Glomerular visceral epithelial cell (primary cell): ENCODE results near the gene RAD50.
"Not testable (repeated sequence)": the region's sequence is repeated elsewhere in the genome, so short reads cannot be mapped to it uniquely, and the experiment has no call there.

Experiments used
- DNase-seq: peaks from one replicate; pipeline ENCODE4 v3.0.0-alpha.2; 2016; ENCODE audit errors: extremely low spot score

Gene RAD50

GRCh38 chr5:132556763-132557477 lies at the start of gene RAD50:
TSS of gene RAD50 (plus strand) at chr5:132556977. CDS start at chr5:132557325, 348 bp downstream.
- peak; percentile 92 for DNase-seq

- peak; percentile 63 for DNase-seq
Observed at GRCh38 chr5:132510076-132510475, 46.7 kb upstream of the RAD50 start.

DNA sequence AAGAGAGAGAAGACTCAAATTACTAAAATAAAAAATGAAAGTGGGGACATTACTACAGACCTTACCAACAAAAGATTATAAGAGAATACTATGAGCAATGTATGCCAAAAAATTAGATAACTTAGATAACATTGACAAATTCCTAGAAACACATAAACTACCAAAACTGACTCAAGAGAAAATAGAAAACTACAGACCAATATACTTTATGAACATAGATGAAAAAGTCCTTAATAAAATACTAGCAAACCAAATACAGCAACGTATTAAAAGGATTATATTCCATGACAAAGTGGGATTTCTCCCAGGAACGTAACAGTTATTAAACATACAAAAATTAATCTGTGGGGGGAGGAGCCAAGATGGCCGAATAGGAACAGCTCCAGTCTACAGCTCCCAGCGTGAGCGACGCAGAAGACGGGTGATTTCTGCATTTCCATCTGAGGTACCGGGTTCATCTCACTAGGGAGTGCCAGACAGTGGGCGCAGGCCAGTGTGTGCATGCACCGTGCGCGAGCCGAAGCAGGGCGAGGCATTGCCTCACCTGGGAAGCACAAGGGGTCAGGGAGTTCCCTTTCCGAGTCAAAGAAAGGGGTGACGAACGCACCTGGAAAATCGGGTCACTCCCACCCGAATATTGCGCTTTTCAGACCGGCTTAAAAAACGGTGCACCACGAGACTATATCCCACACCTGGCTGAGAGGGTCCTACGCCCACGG lies 43.0 kb upstream of the RAD50 start:
- not testable (repeated sequence) for DNase-seq

GRCh38 chr5:132522067-132522466 lies 34.7 kb upstream of the RAD50 start:
- not testable (repeated sequence) for DNase-seq

DNA sequence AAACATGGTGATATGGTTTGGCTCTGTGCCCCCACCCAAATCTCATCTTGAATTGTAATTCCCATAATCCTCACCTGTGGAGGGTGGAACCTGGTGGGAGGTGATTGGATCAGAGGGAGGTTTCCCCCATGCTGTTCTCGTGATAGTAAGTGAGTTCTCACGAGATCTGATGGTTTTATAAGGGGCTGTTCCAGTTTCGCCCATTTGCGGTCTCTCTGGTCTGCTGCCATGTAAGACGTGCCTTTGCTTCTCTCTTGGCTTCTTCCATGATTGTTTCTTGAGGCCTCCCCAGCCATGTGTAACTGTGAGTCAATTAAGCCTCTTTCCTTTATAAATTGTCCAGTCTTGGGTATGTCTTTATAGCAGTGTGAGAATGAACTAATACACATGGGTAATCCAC lies 31.9 kb upstream of the RAD50 start:
- not testable (repeated sequence) for DNase-seq

DNA sequence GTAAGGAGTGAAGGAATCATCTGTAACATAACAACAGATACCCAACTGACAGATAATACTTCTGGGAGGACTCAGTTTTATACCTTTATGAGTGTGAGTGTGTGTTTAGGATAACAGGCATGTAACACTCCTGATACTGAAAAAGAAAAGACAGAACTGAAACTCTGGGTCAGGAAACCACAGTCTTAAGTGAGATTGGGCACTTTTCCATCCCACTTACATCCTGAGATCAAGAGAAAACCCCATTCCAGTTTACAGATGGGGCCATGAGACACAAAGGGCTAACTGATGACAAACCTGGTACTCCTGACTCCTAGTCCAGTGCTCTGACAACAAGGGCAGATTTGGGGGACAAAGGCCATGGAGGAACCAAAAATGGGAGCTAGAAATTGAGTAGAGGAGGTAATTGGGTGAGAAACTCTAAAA lies 31.5 kb upstream of the RAD50 start:
- DNase-seq, result no peak

DNA sequence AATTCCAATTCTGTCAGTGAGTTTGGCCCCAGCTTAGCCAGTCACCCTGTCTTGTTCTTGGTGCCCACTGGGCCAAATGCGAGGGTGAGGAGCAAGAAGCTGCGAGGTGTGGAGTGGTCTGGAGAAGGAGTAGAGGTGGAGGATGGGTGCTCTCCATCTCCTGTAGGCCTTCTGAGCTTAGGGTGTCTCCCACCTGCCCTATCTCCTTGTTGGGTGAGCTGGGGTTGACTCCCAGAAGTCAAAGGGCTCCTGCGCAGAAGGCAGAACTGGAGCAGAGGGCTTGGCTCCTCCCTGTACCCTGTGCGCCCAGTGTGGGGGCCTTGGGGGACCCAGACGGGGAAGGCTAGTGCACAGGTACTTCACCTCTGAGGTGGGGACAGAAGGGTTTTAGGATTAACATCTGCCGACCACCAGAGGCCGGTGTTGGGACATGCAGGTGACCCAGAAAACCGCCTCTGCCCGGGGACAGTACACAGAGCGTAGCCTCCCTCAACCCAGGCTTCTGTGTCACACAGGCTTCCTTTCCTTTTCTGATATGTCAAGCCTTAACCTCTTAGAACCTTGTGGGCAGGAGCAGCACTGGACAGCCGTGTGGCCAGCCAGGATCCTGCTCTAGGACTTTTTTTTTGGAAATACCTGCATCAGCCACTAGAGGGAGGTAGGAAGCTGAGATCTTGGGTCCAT lies 30.3 kb upstream of the RAD50 start:
- DNase-seq, result peak; percentile 79

GRCh38 chr5:132526974-132527564 lies 29.7 kb upstream of the RAD50 start:
- DNase-seq, result no peak

DNA sequence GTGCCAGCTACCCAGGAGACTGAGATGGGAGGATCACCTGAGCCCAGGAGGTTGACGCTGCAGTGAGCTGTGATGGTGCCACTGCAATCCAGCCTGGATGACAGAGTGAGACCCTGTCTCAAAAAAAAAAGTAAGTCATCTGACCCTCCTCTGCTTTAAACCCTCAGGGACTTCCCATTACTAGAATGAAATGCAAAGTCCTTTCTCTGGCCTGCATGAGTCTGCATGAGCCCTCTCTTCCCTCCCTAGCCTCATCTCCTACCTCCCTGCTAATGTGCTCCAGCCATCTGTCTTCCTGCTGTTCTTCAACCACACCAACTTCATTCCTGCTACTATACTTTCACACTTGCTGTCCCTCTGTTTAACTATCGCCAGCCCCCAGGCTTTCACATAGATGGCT lies 28.8 kb upstream of the RAD50 start:
- no peak for DNase-seq

DNA sequence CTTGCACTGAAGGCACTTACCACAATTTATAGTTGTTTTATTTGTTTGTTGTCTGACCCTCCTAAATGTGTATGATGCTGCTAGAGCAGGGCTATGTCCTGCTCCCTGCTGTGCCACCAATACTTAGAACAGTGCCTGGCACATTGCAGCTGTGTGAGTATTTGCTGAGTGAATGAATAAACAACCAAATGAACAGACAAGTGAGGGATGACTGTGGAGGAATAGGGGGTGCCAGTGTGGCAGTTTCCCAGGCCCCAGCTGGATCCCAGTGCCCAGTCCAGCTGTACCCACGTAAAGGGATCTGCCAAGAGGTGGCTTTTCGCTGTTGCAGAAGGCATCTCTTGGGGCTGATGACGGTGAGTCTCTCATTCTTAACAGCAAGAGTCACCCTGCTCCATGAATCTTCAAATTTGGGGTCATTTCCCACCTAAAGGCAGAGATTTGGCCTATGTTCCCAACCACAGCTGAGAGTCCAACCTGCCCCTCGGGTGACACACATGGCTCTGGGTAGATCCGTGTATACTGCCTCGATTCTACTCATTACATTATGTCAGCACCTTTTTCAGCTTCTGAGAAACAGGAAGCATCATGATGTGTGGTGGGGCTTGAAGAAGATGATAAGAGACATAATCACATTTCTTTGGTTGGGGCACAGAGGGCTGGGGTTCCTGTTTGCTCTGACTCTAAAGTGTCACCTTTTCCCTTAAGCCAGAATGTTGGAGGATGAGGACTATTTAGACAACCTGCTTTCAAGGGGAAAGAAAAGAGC lies 27.7 kb upstream of the RAD50 start:
- no peak for DNase-seq

GRCh38 chr5:132530946-132531345 lies 25.8 kb upstream of the RAD50 start:
- no peak for DNase-seq

DNA sequence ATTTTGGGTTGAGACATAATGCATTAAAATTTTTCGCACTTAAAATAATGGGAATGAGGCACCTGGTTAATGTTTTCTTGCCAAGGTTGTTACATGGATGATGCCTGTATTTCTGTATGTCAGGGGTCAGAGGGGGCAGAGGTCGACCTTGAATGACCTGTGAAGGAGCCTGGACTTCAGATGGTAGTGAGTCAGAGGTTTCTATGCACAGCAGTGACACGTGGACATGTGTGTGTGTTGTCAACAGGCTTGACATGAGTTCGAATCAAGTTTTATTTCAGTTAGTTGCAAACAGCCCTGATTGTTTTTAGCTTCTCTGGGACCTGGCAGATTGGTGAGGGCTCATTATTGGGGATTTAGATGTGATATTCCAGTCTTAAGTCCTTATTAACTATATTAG lies 17.1 kb upstream of the RAD50 start:
- no peak for DNase-seq

- DNase-seq, result no peak
Observed at GRCh38 chr5:132540149-132540548, 16.6 kb upstream of the RAD50 start.

GRCh38 chr5:132540764-132541163 lies 16.0 kb upstream of the RAD50 start:
- DNase-seq, result no peak

- no peak for DNase-seq
Observed at GRCh38 chr5:132543472-132544201, 13.1 kb upstream of the RAD50 start, which contains the start of gene IL5. TSS of gene IL5 (minus strand) at chr5:132543522. CDS start at chr5:132543478, 44 bp downstream.

GRCh38 chr5:132546108-132546507 lies 10.7 kb upstream of the RAD50 start:
- no peak for DNase-seq

GRCh38 chr5:132547269-132547668 lies 9.5 kb upstream of the RAD50 start:
- no peak for DNase-seq

DNA sequence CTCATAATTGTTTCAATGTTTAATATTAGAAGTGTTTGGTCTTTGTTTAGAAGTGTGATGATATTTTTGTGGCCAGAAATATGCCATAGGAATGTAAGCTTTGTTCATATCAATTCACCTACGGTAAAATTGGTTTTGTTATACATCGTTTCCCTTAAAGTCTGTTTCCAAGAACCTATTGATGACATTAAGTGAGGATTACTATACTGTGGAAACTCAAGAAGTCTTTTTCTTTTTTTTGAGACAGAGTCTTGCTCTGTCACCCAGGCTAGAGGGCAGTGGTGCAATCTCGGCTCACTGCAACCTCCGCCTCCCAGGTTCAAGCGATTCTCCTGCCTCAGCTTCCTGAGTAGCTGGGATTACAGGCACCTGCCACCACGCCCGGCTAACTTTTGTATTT lies 7.9 kb upstream of the RAD50 start:
- DNase-seq, result not testable (repeated sequence)

DNA sequence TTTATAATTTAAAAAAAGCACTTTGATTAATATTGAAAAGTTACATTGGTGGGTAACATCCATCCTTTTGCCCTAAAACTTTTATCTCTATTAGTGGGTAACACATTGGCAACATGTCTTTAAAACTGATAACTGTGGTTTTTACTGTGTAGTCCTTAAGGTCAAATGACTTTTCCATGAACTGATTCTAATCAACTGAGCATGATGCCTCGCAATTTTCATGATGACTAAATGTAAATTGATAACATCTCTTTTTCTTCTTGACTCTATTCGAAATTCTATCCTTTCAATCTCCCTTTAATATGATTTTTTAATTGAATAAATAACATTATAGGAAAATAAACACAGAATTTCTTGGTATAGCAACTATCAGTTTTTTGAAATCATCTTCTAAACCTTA lies 7.2 kb upstream of the RAD50 start:
- no peak for DNase-seq

DNA sequence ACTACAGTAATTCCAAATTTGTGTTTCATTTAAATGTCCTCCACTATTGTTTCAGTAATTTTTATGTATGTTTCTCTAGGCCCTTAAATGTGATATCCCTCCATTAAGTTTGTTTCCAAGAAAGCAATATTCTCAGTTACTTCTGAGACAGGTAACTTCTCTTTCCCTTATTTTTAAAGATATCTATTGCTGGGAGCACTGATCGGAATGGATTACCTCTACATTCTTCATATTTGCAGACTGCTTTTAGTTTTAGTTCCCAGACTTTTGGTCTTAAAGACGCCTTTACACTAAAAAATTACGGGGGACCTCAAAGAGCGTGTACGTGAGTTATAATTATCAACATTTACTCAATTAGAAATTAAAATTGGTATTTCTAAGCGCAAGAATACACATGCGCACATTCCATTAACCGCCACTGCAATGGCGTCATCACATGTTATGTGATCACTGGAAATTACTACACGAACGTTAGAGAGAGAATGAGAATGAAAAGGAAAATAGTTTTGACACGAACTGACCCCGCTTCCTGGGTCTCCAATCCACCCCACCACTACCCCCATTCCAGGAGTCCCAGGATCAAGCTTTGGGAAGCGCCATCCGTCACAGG lies 519 bp upstream of the RAD50 start:
- no peak for DNase-seq
